ENCODE measurements around the gene ROS1. TPM values are rescaled to one million over a fixed set of nuclear protein-coding genes. Genes with fewer than 3 reads are reported as not detected.

Gene ROS1
- total RNA-seq, 4 donors from 2014 or later = not detected

- Histone ChIP-seq H3K27ac (no peak overlapping the region), H3K36me3 (no peaks in the 10 kb centered on the region), H3K4me3 (no peak overlapping the region), H3K27me3 (no peaks in the 10 kb centered on the region), H3K9me3 (no peaks in the 10 kb centered on the region), H3K4me1 (peaks cover 0 to 6% of the 10 kb centered on the region in 2 donors)
- in situ Hi-C loops (cut with MboI; ENCODE audit: low sequenced_read_pairs in 4 of 4) (loop anchor here (5.0 to 10.0 kb wide), 3 partner anchors 103 to 105 kb away; no protein-coding TSS in a partner anchor), intact Hi-C loops (cut with DNase I; ENCODE audit: low total_unique reads) (loop anchor here (1.0 to 2.0 kb wide), 4 partner anchors 33 to 156 kb away; partner anchors contain the start of gene DCBLD1)
- DNase-seq (peak; percentile 6 to 12), ATAC-seq (no peak)
- TF ChIP-seq CTCF (IDR thresholded peaks at IDR 0.05 in 4 of 5, conservative IDR thresholded peaks at IDR 0.05 in 1 of 5) (peak; percentile 52 to 78 (median 66)), POLR2A (IDR thresholded peaks at IDR 0.05) (no peak)
Observed at GRCh38 chr6:117449549-117450439, 24.1 kb upstream of the ROS1 start.

- DNase-seq (no peak), ATAC-seq (peak in 1 of 2 donors; percentile 65)
- H3K9me3 ChIP-seq = no peaks in the 10 kb centered on the region
- TF ChIP-seq CTCF (IDR thresholded peaks at IDR 0.05 in 4 of 5, conservative IDR thresholded peaks at IDR 0.05 in 1 of 5) = no peak
- TF ChIP-seq POLR2A (IDR thresholded peaks at IDR 0.05) = no peak
- no peak overlapping the region for H3K27ac ChIP-seq
- H3K4me3 ChIP-seq = no peak overlapping the region
- in situ Hi-C loops (cut with MboI; ENCODE audit: low sequenced_read_pairs in 4 of 4) = loop anchor here (5.0 to 10.0 kb wide), 3 partner anchors 103 to 106 kb away; no protein-coding TSS in a partner anchor
- intact Hi-C loops (cut with DNase I; ENCODE audit: low total_unique reads) = loop anchor here (2.0 kb wide), 1 partner anchor 104 kb away; no protein-coding TSS in a partner anchor
- no peaks in the 10 kb centered on the region for H3K36me3 ChIP-seq
- H3K27me3 ChIP-seq = no peaks in the 10 kb centered on the region
- H3K4me1 ChIP-seq = peaks cover 0 to 6% of the 10 kb centered on the region in 2 donors
Observed at GRCh38 chr6:117448732-117449485, 23.2 kb upstream of the ROS1 start.

GRCh38 chr6:117448011-117448410, 22.3 kb upstream of the ROS1 start:
- H3K27me3 ChIP-seq = no peaks in the 10 kb centered on the region
- H3K4me3 ChIP-seq = no peak overlapping the region
- in situ Hi-C loops (cut with MboI; ENCODE audit: low sequenced_read_pairs in 4 of 4) = loop anchor here (5.0 to 10.0 kb wide), 3 partner anchors 103 to 107 kb away; no protein-coding TSS in a partner anchor
- DNase-seq (no peak), ATAC-seq (no peak)
- no peak for TF ChIP-seq CTCF (IDR thresholded peaks at IDR 0.05 in 4 of 5, conservative IDR thresholded peaks at IDR 0.05 in 1 of 5)
- no peak for TF ChIP-seq POLR2A (IDR thresholded peaks at IDR 0.05)
- intact Hi-C loops (cut with DNase I; ENCODE audit: low total_unique reads) = loop anchor here (2.0 kb wide), 1 partner anchor 105 kb away; no protein-coding TSS in a partner anchor
- no peaks in the 10 kb centered on the region for H3K9me3 ChIP-seq
- no peak overlapping the region for H3K27ac ChIP-seq
- H3K4me1 ChIP-seq = peaks cover 0 to 6% of the 10 kb centered on the region in 2 donors
- no peaks in the 10 kb centered on the region for H3K36me3 ChIP-seq

- ATAC-seq = no peak
- no peak for DNase-seq
- H3K27ac ChIP-seq = no peak overlapping the region
- H3K4me3 ChIP-seq = no peak overlapping the region
- peaks cover 0 to 6% of the 10 kb centered on the region in 2 donors for H3K4me1 ChIP-seq
- in situ Hi-C loops (cut with MboI; ENCODE audit: low sequenced_read_pairs in 4 of 4) (loop anchor here (5.0 to 10.0 kb wide), 3 partner anchors 102 to 108 kb away; no protein-coding TSS in a partner anchor), intact Hi-C loops (cut with DNase I; ENCODE audit: low total_unique reads) (loop anchor here (2.0 kb wide), 1 partner anchor 102 kb away; no protein-coding TSS in a partner anchor)
- no peaks in the 10 kb centered on the region for H3K9me3 ChIP-seq
- TF ChIP-seq CTCF (IDR thresholded peaks at IDR 0.05 in 4 of 5, conservative IDR thresholded peaks at IDR 0.05 in 1 of 5) (no peak), POLR2A (IDR thresholded peaks at IDR 0.05) (no peak)
- H3K36me3 ChIP-seq = no peaks in the 10 kb centered on the region
- no peaks in the 10 kb centered on the region for H3K27me3 ChIP-seq
Observed at GRCh38 chr6:117446861-117447260, 21.1 kb upstream of the ROS1 start.

Data from gastrocnemius medialis (tissue), 4 donors.